ENCODE measurements around the gene SRRM2.

The SRRM2 gene

DNA sequence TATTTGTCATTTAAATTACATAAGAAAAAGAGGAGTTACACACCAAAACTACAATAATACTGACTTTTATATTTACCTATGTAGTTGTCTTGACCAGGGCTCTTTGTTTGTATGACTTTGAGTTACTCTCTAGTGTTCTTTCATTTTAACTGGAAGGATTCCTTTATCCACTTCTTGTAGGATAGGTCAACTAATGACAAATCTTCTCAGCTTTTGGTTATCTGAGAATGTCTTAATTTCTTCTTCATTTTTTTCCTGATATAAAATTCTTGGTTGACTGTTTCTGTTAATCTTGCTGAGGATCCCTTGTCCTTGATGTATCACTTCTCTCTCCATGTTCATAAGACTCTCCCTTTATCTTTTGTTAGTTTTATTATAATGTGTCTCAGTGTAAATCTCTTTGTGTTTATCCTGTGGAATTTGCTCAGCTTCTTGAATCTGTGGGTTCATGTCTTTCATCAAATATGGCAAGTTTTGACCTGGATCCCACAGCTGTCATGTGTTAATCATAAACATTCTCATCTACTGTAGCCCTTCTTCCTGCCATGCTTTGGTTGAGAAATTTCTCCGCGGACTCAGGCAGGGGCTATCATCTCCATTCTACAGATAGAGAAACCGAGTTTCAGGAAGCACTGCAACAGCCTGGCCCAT is 51.2 kb downstream of the SRRM2 start:
- DNase-seq: no peak

DNA sequence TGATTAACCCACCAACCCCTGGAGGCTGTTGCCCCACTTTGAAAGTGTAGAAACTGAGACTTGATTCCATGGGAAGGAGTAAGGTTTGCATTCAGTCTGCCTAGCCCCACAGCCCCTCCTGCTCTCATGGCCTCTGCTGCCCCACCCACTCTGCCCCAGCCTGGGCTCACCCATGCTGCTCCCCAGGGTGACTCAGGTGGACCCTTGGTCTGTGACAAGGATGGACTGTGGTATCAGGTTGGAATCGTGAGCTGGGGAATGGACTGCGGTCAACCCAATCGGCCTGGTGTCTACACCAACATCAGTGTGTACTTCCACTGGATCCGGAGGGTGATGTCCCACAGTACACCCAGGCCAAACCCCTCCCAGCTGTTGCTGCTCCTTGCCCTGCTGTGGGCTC is 52.3 kb downstream of the SRRM2 start:
- DNase-seq: no peak

DNA sequence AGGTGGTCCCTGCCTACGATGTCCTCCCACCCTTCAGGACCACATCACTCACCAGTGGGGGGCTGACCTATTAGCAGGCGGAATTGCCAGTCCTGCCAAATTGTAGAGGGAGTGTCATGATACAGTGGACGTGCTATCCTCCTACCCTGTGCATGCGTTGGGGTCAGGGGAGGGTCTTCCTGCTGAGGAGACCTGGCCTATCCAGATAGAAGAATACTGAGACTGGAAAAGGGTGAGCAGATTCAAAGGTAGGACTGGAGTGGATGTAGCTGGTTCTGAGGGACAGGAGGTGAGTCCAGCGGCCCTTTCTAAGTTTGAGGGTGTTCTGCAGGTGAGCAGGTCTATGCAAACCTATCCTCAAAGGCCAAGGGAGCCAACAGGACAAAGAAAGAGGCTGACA is 53.8 kb downstream of the SRRM2 start:
- DNase-seq: no peak

DNA sequence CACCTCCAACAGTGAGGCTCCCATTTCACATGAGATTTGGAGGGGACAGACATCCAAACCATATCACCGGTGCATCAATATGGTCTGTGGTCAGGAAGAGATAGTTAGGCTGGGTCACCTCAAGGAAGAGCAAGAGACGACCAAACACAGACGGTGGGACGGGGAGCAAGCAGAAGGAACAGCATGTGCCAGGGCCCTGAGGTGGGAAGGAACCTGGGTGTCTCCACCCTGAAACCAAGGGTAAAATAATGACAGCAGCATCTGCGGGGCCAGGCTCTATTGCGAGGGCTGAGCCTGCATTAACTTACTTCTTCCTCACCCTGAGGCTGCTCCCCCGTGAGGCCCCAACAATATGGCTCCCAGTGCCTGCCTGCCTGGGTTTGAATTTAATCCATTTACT is 55.7 kb downstream of the SRRM2 start:
- DNase-seq: no peak

DNA sequence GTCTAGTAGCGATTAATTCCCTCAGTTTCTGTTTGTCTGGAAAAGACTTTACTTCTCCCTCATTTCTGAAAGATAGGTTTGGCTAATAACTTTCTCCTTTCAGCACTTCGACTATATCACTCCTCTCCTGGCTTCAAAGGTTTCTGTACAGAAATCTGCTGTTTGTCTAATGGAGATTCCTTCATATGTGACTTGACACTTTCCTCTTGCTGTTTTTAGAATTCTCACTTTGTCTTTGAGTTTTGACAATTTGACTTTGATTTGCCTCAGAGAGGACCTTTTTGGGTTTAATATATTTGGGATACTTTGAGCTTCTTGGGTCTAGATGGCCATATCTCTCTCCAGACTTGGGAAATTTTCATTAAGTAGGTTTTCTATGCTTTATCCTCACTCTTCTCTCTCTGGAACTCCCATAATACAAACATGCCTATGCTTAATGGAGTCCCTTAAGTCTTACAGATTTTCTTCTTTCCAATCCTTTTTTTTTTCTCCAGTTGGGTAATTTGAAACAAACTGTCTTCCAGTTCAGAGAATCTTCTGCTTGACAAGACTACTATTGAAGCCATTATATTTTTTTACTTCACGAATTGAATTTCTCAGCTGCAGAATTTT is 56.8 kb downstream of the SRRM2 start:
- no peak for DNase-seq

DNA sequence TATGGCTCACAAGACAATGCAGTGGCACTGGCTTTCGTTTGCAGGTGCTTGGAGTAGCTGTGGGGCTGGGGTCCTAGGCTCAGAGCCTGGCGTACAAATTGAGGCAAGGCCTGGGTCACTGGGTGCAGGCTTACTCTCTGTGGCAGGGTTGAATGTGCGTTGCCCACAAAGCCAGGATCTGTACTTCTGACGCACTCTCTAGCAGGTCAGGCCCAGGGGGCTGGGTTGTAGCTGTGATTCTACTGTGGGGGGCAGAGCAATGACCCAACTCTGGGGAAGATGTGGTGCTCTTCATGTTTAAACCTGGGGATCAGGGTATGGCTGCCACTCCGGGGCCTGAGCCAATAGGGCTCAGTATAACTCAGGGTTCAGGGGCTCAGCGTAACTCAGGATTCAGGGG is 58.2 kb downstream of the SRRM2 start:
- DNase-seq: no peak

DNA sequence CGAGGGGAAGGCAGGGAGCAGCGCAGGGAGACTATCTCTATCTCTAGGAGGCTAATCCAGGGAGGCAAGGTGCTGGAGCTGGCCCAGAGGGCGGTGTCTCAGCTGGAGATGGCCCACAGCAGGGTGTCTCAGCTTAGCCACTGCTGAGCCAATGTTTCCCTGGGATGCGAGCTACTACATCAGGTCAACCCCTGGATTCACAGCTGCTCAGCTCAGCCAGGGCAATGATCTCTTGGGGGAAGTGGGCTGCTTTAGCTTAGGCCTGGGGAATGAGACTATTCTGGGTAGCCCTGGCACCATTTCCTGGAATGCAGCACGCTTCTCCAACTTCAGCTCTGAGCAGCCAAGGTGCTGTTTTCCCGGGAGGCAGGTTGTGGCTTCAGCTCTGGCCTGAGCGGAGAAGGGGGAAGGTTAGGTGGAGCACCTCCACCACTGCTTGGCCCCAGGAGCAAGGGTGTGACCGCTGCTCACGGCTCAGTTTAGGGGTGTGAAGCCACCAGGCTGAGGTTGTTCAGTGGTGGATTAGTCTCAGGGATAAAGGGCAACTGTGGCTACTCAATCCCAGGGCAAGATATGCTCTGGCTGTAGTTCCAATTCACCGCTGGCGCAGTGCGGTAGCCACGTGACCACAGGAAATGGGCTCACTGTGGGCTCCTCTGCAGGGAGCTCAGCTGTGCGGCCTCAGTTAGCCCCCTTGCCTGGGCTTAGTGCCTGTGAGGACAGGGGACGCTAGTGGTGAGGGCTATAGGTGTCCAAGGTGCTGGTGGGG is 59.4 kb downstream of the SRRM2 start:
- no peak for DNase-seq

DNA sequence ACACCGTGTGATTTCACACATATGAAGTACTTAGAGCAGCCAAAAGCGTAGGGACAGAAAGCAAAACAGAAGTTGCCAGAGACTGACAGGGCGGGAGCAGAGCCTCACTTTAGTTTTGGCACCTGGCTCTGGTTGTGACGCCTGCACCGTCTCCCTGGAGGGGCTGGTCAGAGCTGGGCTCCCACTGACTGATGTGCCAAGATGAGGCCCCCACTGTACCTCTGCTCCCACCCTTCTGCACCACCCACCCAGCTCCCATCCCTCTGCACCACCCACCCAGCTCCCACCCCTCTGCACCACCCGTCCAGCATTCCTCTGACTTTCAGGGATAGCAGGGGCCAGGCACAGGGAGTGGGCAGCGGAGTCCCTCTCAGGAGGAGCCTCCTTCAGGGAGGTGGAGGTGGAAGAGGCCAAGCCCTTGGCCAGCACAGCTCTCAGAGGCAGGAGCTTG is 61.4 kb downstream of the SRRM2 start:
- DNase-seq: no peak

DNA sequence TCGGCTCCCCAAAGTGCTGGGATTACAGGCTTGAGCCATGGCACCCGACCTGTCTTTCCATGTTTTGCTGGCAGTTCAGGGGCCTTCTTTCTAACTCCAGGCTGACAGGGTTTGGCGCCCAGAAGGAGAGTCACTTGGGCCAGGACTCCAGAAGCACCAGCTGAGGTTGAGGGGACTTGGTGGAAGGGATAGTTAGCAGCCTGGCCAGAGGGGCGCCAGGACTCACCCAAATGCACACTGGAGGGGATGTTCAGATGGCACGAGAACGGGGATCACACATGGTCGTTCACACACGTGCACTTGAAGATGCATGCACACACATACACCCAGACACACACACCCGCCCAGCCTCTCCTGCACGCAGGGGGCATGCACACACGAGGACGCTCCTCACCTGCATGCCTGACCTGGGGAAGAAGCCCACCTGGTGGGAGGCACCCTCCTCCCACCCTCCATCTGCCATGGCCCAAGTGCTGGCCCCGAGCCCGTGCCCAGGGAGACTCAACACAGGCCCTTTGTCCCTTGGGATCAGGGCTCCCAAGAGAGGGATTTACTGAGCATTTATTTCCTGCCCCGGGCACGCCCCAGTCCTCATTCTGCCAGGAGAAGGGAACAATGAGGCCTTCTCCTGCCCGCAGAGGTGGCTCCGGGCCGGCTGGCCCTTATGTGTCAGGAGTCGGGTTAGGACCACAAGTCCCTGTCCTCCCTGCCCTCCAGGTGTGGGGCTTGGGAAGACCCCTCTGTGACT is 62.3 kb downstream of the SRRM2 start:
- no peak for DNase-seq

DNA sequence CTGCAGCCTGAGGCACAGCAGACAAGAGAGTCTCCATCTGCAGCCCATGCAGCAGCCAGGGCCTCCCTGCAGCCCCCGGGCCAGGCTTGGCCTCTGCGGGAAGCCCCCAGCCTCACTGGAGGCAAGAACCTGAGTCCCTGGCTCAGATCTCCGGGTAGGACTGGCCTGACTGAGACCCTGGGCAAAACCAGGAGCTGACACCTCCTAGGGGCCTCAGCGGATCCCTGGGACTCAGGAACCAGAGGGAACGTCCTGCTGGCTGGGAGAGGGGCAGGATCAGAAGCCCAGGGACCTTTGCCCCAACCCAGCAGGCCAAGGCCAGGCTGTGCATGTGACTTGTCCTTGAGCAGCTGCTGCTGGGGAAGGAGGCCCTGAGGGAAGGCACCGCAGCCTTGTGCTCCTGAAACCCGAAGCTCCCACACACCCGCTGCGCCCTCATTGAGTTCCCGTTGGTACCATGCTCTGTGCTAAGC is 62.9 kb downstream of the SRRM2 start:
- no peak for DNase-seq

DNA sequence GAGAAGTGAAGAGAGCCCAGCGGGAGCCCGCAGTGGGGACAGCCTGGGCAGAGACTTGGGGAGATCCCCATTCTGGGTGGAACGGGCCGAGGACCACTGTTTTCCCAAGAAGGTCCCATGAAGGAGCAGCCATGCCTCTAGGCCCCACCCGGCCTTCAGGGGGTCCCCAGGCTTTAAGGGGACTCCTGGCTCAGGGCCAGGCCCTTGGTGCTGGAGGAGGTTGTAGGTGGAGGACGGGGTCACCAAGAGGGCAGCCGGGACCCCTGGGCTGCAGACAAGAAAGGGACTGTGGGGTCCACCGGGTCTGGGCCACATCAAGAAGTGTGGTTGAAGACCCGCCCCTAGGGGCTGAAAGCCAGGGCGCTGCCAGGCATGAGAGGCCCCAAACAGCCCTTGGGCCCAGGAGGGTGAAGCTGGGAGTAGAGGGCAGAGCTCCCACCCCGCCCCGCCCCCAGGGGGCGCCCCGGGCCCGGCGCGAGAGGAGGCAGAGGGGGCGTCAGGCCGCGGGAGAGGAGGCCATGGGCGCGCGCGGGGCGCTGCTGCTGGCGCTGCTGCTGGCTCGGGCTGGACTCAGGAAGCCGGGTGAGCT is 64.4 kb downstream of the SRRM2 start, which contains the start of gene PRSS21:
PRSS21 (plus strand) TSS at position 487 of the 589 bp plus-strand sequence; CDS start at position 519, 32 bp downstream.
- DNase-seq: peak; percentile 65

DNA sequence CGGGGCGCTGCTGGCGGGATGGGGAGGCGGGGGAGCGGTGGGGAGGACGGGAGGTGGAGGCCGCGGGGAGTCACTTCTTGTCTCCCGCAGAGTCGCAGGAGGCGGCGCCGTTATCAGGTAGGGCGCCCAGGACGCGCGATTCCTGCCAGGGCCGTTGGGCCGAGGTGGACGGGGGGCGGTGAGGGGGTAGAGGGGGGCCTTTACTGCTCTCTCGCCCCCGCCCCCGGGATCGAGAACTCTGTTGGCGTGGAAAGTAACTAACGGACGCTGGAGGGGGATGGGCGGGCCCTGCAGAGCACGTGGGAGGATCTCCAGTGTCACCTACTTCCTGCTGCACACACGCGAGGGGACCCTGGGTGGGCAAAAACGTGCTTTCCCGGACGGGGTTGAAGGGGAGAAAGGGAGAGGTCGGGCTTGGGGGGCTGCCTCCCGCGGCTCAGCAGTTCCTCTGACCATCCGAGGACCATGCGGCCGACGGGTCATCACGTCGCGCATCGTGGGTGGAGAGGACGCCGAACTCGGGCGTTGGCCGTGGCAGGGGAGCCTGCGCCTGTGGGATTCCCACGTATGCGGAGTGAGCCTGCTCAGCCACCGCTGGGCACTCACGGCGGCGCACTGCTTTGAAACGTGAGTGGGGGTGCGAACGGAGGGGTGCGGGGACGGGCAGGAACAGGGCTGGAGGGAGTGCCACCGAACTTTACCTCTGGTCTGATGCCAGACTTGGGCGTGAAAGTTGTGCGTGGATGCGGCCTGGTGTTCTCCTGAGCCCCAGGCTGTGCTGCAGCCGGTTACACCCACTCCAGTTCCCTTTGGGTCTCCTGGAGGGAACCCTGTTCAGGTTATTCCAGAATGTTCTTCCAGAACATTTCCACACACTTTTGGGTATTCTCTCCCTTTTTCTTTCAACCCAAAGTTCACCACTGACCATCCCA is 65.2 kb downstream of the SRRM2 start:
- no peak for DNase-seq

DNA sequence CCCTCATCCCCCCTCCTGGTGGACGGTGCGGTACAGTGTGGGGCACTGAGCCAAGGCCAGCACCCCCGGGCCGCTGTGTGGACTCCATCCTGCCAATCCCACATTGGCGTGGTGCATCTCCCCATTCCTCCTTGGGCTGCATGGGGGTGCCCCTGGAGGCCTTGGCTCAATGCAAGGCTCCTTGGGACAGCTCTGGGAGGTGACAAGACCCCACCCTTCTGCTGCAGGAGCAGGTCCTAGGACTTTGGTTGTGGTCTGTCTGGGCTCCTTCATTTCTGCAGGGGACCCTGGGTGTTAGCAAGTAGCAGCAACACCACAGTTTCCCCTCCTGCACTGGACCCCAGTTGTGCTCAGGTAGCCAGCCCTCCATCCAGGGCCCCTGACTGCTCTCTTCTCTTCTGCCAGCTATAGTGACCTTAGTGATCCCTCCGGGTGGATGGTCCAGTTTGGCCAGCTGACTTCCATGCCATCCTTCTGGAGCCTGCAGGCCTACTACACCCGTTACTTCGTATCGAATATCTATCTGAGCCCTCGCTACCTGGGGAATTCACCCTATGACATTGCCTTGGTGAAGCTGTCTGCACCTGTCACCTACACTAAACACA is 65.9 kb downstream of the SRRM2 start:
- no peak for DNase-seq

DNA sequence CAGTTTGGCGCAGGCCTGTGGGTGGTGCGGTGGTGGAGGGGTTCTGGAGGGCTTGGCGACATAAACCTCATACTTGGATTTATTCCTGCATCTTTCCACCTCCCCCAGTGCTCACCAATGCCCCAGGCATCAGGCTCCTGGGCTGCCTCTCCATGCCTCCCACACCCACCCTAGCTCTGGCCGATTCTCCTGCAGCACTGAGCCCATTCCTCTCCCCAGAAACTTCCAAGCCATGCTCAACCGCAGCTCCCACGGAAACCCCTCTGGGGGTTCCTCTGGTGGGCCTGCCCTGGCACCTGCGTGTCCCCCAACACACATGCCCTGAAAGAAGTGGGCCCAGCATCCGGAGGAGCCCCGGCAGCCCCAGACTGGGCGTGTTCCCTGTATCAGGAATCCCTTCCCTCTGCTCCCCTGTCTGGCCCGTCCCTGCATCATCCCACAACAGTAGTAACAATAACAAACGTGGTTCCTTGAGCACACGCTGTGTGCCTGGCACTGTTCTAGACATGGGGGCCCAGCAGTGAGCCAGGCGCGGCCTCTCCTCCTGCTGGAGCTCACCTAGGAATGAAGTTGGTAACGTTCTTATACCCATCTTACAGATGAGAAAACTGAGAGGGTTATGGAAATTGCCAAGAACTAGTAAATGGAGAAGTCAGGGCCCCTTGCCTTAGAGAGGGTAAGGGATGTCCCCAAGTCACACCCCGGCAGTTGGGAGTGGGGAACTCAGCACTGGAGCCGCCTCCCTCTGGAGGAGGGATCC is 66.9 kb downstream of the SRRM2 start:
- no peak for DNase-seq

DNA sequence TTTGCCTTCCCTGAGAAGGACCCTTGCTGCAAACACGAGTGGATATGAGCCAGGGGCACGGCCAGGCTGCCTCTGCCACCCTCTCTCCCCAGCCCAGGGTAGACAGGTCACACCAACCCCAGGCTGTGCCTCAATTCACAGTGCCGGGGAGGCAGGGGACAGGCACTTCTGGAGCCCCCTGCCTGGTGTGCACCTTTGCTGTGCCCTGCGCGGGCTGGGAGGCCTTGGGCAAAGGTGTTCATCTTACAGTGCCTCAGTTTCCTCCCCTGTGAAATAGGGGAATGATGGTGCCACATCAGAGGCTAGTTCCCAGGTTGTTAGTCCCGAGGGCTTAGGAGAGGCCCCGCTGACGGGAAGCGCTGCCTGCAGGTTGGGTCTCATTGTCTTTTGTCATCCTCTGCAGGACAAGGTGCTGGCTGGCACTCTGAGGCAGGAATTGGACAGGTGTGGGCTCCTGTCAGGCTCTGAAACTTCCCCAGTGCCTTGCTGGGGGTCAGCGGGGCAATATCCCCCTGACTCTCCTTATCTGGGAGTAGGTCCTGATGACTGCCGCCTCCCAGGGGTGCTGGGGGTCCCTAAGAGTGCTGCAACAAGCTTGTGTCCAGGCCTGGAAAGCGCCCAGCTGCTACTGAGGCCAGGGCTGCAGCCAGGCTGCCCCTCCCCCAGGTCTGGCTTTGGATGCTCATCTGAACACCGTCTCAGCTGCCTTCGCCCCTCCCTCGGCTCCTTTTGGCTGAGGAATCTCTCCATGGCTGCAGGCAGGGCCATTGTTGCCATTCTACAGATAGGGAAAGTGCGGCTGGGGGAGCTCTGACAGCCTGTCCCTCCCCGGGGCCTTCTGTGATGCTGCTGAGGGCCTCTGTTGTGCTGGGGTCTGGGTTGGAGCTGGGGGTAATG is 67.7 kb downstream of the SRRM2 start:
- DNase-seq: no peak
